HepG2 (cell line): Measurements from ENCODE around the gene CPEB3. TPM values are rescaled to one million over a fixed set of nuclear protein-coding genes. Genes with fewer than 3 reads are reported as not detected.

Experiments used
- BCL6 ChIP-seq: IDR thresholded peaks from 2 replicates; pipeline ENCODE4 v1.6.1; 2016; ENCODE audit warnings: missing genetic modification reagents, missing compliant biosample characterization
- FOXM1 ChIP-seq: sonication (generic); formaldehyde crosslinking; IDR thresholded peaks from 2 replicates; pipeline ENCODE4 v1.5.0; 2020; ENCODE audit warnings: missing genetic modification reagents
- HDAC2 ChIP-seq: sonication (generic); formaldehyde crosslinking; IDR thresholded peaks from 2 replicates; pipeline ENCODE4 v1.4.0; 2020; ENCODE audit warnings: missing genetic modification reagents
- HMG20A ChIP-seq: IDR thresholded peaks from 2 replicates; pipeline ENCODE4 v1.6.1; 2016; ENCODE audit warnings: borderline replicate concordance
- HNF4A ChIP-seq: sonication (generic); formaldehyde crosslinking; IDR thresholded peaks from 2 replicates; pipeline ENCODE4 v1.4.0; 2020; ENCODE audit warnings: missing genetic modification reagents
- IKZF5 ChIP-seq: IDR thresholded peaks from 2 replicates; pipeline ENCODE4 v1.6.1; 2018; ENCODE audit warnings: missing genetic modification reagents, mild to moderate bottlenecking, missing compliant biosample characterization
- IRX3 ChIP-seq: sonication (generic); formaldehyde crosslinking; IDR thresholded peaks from 2 replicates; pipeline ENCODE4 v1.8.1; 2023; ENCODE audit warnings: mild to moderate bottlenecking, low read depth, missing genetic modification reagents, borderline replicate concordance
- KAT8 ChIP-seq: IDR thresholded peaks from 2 replicates; pipeline ENCODE4 v1.6.1; 2016; ENCODE audit warnings: missing genetic modification reagents, missing compliant biosample characterization
- MYNN ChIP-seq: sonication (generic); formaldehyde crosslinking; IDR thresholded peaks from 2 replicates; pipeline ENCODE4 v1.4.0; 2020; ENCODE audit warnings: mild to moderate bottlenecking, low read depth, missing genetic modification reagents
- NFATC3 ChIP-seq: sonication (generic); formaldehyde crosslinking; IDR thresholded peaks from 2 replicates; pipeline ENCODE4 v1.5.1; 2020; ENCODE audit warnings: mild to moderate bottlenecking, missing genetic modification reagents
- NFYB ChIP-seq: sonication (generic); formaldehyde crosslinking; IDR thresholded peaks from 2 replicates; pipeline ENCODE4 v1.4.0; 2020; ENCODE audit warnings: missing genetic modification reagents
- POGK ChIP-seq: sonication (generic); formaldehyde crosslinking; conservative IDR thresholded peaks from 2 replicates; pipeline ENCODE4 v1.8.0; 2022; ENCODE audit warnings: mild to moderate bottlenecking, moderate library complexity, missing genetic modification reagents
- POLR2AphosphoS2 ChIP-seq: IDR thresholded peaks from 2 replicates; pipeline ENCODE4 v1.6.1; 2011; ENCODE audit warnings: low read depth, low read length, improper control_type of control experiment
- SOX13 ChIP-seq, 3 experiments: fragments of 450-650 bp in 1 of 3; sonication (generic) in 1 of 3; formaldehyde crosslinking in 1 of 3; IDR thresholded peaks in 2 of 3; conservative IDR thresholded peaks in 1 of 3; 2 replicates each; pipeline versions ENCODE4 v1.5.0 to v1.6.1; 2016 to 2020; ENCODE audit warnings: antibody characterized with exemption in 1 of 3, mild to moderate bottlenecking in 1 of 3, missing compliant biosample characterization in 1 of 3, missing genetic modification reagents in 1 of 3, moderate library complexity in 1 of 3
- SOX5 ChIP-seq: IDR thresholded peaks from 2 replicates; pipeline ENCODE4 v1.6.1; 2016; ENCODE audit warnings: borderline replicate concordance
- ZBTB25 ChIP-seq: IDR thresholded peaks from 2 replicates; pipeline ENCODE4 v1.6.1; 2018; ENCODE audit warnings: missing genetic modification reagents
- ZNF264 ChIP-seq: sonication (generic); formaldehyde crosslinking; IDR thresholded peaks from 2 replicates; pipeline ENCODE4 v1.4.0; 2020; ENCODE audit warnings: missing genetic modification reagents
- ZNF281 ChIP-seq: sonication (generic); formaldehyde crosslinking; IDR thresholded peaks from 2 replicates; pipeline ENCODE4 v1.4.0; 2020; ENCODE audit warnings: missing genetic modification reagents, borderline replicate concordance
- ZNF580 ChIP-seq: IDR thresholded peaks from 2 replicates; pipeline ENCODE4 v1.6.1; 2016; ENCODE audit warnings: low read depth, borderline replicate concordance
- ZNF883 ChIP-seq: sonication (generic); formaldehyde crosslinking; IDR thresholded peaks from 2 replicates; pipeline ENCODE4 v1.5.1; 2020; ENCODE audit warnings: mild to moderate bottlenecking, missing genetic modification reagents; ENCODE audit errors: not compliant biosample characterization
- ZSCAN9 ChIP-seq: IDR thresholded peaks from 2 replicates; pipeline ENCODE4 v1.6.1; 2016; ENCODE audit warnings: borderline replicate concordance
- polyA plus RNA-seq, 8 experiments: library from polyadenylated mRNA; depleted of rRNA in 3 of 8; stranded (reverse) in 7 of 8; unstranded in 1 of 8; fragments of >200 nt; fragmentation: Illumina TruSeq in 4 of 8; extraction: Trizol in 4 of 8; gene quantifications; 2 replicates each; pipeline versions ENCODE4 v1.2.1 to v1.2.3, GENCODE V29; 2011 to 2016; ENCODE audit warnings: low read depth in 4 of 8, missing spikeins in 1 of 8, mixed read lengths in 1 of 8; ENCODE audit not compliant: insufficient read depth in 1 of 8
- total RNA-seq, 5 experiments: library from RNA; depleted of rRNA; stranded (reverse); fragments of >200 nt; fragmentation: Illumina TruSeq; extraction: Trizol; gene quantifications; 2 replicates each; pipeline ENCODE4 v1.2.3, GENCODE V29; 2016; ENCODE audit warnings: low read depth in 1 of 5

The CPEB3 gene
- total and polyA plus RNA-seq, 2 of the 13 experiments (the other 11 are each of a cell fraction or from before 2014, with no cell fraction given), result 0.66 to 0.70 TPM

GRCh38 chr10:92121686-92122492 lies 169.0 kb downstream of the CPEB3 start (continued):
- TF ChIP-seq ZNF281 (CRISPR knock-in tag) (no peak; the same call in 1 of the 2 replicates), ZNF264 (CRISPR knock-in tag) (peak; percentile 94), ZBTB25 (CRISPR knock-in tag) (no peak; the same call in 1 of the 2 replicates), KAT8 (CRISPR knock-in tag) (peak; percentile 44; the same call in 1 of the 2 replicates), ZNF883 (CRISPR knock-in tag) (no peak), HMG20A (CRISPR knock-in tag) (peak; percentile 93), FOXM1 (CRISPR knock-in tag) (no peak), NFYB (0 out of 2 replicates have a peak, but pooled peaks have one; percentile 8), SOX5 (CRISPR knock-in tag) (peak; percentile 82), BCL6 (peak; percentile 92), HDAC2 (CRISPR knock-in tag) (peak; percentile 96), HNF4A (peak; percentile 99), NFATC3 (no peak), POLR2AphosphoS2 (no peak), IKZF5 (peak; percentile 87), ZSCAN9 (CRISPR knock-in tag) (0 out of 2 replicates have a peak, but pooled peaks have one; percentile 50), MYNN (CRISPR knock-in tag) (no peak), IRX3 (no peak), SOX13 (IDR thresholded peaks at IDR 0.05) (peak; percentile 50; the same call in 1 of the 2 replicates), SOX13 (CRISPR knock-in tag; conservative IDR thresholded peaks at IDR 0.05 in 1 of 2, IDR thresholded peaks at IDR 0.05 in 1 of 2) (peak in 1 of 2 experiments; percentile 86; a peak in 2 of 4 replicates), POGK (0 out of 2 replicates have a peak, but pooled peaks have one; percentile 54), ZNF580 (0 out of 2 replicates have a peak, but pooled peaks have one; percentile 26)
